Brain microvascular endothelial cell (primary cell): Measurements from ENCODE around the gene OPRM1.
"Not testable (repeated sequence)": the region's sequence is repeated elsewhere in the genome, so short reads cannot be mapped to it uniquely, and the experiment has no call there.

Experiments
- DNase-seq: peaks from one replicate; pipeline ENCODE4 v3.0.0-alpha.2; 2020
- H3K27ac ChIP-seq: fragments of 250-450 bp; sonication (Bioruptor Pico); 2 replicates; pipeline ENCODE4 v1.5.1; 2020; ENCODE audit warnings: mild to moderate bottlenecking, moderate library complexity
- H3K27me3 ChIP-seq: fragments of 250-450 bp; sonication (Bioruptor Pico); replicated peaks from 2 replicates; pipeline ENCODE4 v1.5.1; 2020; ENCODE audit warnings: mild to moderate bottlenecking
- H3K36me3 ChIP-seq: fragments of 250-450 bp; sonication (Bioruptor Pico); replicated peaks from 2 replicates; pipeline ENCODE4 v1.5.1; 2020; ENCODE audit warnings: mild to moderate bottlenecking
- H3K4me3 ChIP-seq: 2 replicates; pipeline ENCODE4 v1.5.1; 2011; ENCODE audit warnings: low read depth, mild to moderate bottlenecking, control low read depth, low read length, moderate library complexity
- CTCF ChIP-seq: IDR thresholded peaks from 2 replicates; pipeline ENCODE4 v1.5.1; 2011; ENCODE audit warnings: low read depth, mild to moderate bottlenecking, moderate library complexity, low read length, control low read depth, inconsistent platforms; ENCODE audit errors: missing control alignments
- in situ Hi-C: cut with HindIII; loops from 2 replicates; pipeline ENCODE4 v1.10.0; 2017; ENCODE audit warnings: low sequenced_read_pairs, low pct_ligation_motif_present

The OPRM1 gene

GRCh38 chr6:154179434-154179833 lies 140.4 kb downstream of the OPRM1 start:
- H3K36me3 ChIP-seq = no peaks in the 10 kb centered on the region
- no peak for DNase-seq
- in situ Hi-C loops = no loop called here
- H3K27me3 ChIP-seq = no peaks in the 10 kb centered on the region
- no peak overlapping the region for H3K27ac ChIP-seq
- no peak overlapping the region for H3K4me3 ChIP-seq
- TF ChIP-seq CTCF = no peak

GRCh38 chr6:154187203-154187602 lies 148.2 kb downstream of the OPRM1 start:
- TF ChIP-seq CTCF = no peak
- in situ Hi-C loops = no loop called here
- no peak overlapping the region for H3K4me3 ChIP-seq
- no peaks in the 10 kb centered on the region for H3K36me3 ChIP-seq
- no peak for DNase-seq
- H3K27ac ChIP-seq = no peak overlapping the region
- H3K27me3 ChIP-seq = no peaks in the 10 kb centered on the region

- DNase-seq = no peak
- in situ Hi-C loops = no loop called here
- Histone ChIP-seq H3K27ac (no peak overlapping the region), H3K36me3 (no peaks in the 10 kb centered on the region), H3K27me3 (no peaks in the 10 kb centered on the region), H3K4me3 (no peak overlapping the region)
- TF ChIP-seq CTCF = no peak
Observed at GRCh38 chr6:154187714-154188113, 148.7 kb downstream of the OPRM1 start.

GRCh38 chr6:154196333-154196885 lies 157.4 kb downstream of the OPRM1 start:
- in situ Hi-C loops = no loop called here
- no peak overlapping the region for H3K4me3 ChIP-seq
- H3K36me3 ChIP-seq = no peaks in the 10 kb centered on the region
- DNase-seq = no peak
- no peak for TF ChIP-seq CTCF
- no peak overlapping the region for H3K27ac ChIP-seq
- no peaks in the 10 kb centered on the region for H3K27me3 ChIP-seq

DNA sequence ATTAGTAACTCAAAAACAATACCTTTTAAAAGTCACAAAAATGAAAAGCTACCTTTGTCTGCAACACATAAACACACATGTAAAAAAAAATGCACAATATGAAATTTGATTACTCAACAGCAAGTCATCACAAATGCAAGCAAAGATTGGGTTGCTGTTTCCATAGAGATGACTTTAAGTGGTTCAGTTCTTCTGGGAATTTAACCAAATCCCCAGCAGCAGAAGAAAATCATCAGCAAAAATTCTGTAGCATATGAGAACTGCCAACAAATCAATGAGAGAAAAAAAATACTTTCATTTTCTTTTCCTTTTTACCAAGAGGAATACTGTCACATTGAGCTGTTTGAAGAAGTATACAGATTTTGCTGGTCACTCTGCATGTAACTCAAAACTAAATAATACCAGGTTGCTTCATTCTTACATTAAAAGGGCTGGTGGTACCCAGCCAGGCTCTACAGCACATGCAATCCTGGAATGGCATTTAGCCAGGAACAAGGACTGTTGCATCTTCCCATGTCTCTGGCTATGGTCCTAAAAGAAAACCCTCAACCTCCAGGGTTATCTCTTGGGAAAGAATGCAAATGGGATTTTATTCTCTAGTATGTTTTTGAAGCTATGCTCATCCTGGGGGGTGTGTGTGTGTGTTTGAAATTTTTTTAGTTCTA lies 158.3 kb downstream of the OPRM1 start:
- DNase-seq = peak; percentile 41

DNA sequence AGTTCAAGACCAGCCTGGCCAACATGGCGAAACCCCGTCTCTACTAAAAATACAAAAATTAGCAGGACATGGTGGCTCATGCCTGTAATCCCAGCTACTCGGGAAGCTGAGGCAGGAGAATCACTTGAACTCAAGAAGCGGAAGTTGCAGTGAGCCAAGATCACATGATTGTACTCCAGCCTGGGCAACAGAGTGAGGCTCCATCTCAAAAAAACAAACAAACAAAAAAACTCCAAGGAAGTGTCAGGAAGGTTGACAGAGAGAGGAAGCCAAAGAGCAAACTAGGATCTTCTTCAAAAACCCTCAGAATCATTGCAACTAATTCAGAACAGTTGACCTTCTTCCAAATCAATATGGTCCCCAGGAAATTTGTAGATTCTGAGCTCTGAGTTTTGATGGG lies 162.6 kb downstream of the OPRM1 start:
- H3K27me3 ChIP-seq, DNase-seq, H3K36me3 ChIP-seq, in situ Hi-C loops, H3K4me3 ChIP-seq, H3K27ac ChIP-seq: not testable (repeated sequence)

More for the DNA sequence above, 158.3 kb downstream of the OPRM1 start:
- H3K27me3 ChIP-seq = no peaks in the 10 kb centered on the region
- H3K27ac ChIP-seq = no peak overlapping the region
- in situ Hi-C loops = no loop called here
- no peaks in the 10 kb centered on the region for H3K36me3 ChIP-seq
- TF ChIP-seq CTCF = no peak
- H3K4me3 ChIP-seq = no peak overlapping the region
